ENCODE measurements around the gene NLRC5. TPM values are rescaled to one million over a fixed set of nuclear protein-coding genes. Genes with fewer than 3 reads are reported as not detected.
A peak's percentile ranks its signal among the peaks of the same experiment; 100 is the strongest.

Gene NLRC5
- total RNA-seq, 2 experiments from 2014 or later, result 199 to 305 TPM

DNA sequence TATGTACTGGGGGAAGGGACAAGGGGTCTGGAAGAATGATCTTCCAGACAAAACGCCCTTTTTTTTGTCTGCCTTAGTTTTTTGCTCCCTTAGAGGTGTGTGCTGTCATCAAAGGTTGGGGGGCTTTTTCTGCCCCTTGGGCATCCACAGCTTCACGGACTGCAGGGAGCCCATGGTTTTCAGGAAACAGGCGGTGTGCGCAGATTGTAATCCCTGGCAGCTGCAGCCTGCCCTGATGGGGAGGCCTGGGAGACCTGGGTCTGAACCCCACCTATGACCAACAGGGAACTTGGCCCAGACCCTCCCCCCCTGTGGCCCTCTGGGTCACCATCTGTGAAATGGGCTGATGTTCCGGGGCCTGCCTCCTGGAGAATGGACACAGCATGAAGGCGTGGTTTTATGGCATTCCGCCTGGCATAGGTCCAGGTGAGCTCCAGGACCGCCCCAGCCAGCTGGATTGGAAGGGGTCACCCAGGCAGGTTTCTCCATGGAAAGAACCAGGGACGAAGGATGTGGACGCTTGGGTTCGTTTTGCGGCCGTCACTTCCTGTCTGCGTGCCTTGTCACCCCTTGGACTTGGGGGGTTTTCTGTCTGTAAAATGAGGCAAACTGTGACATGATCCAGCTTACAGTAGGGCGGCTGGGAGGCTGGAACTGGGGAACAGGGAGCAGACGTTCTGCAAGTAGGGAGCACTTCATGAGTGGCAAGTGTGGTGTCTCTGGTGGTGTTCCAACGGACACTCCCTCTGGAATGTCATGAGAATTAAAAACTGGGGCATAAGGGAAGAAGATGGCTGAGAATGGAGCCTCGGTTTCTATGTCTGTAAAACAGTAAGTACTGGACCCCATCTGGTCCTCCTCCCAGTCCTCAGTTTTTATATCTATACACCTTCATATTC is 104.6 kb downstream of the NLRC5 start:
- Histone ChIP-seq H3K27ac (ENCODE audit: low read depth, low read length, poor library complexity, severe bottlenecking) (no peak overlapping the region), H2AFZ (ENCODE audit: low read length) (no peak overlapping the region), H4K20me1 (ENCODE audit: insufficient read depth, low read length) (no peaks in the 10 kb centered on the region), H3K9me3 (ENCODE audit: low read length) (no peaks in the 10 kb centered on the region), H3K4me2 (ENCODE audit: low read length) (peak overlapping the region; percentile 66), H3K36me3 (ENCODE audit: insufficient read depth, low read length) (no peaks in the 10 kb centered on the region), H3K4me3 (ENCODE audit: low read depth, low read length, poor library complexity, severe bottlenecking) (peak overlapping the region; percentile 76), H3K9me2 (ENCODE audit: insufficient read depth, low read length) (no peaks in the 10 kb centered on the region), H3K79me2 (ENCODE audit: insufficient read depth, low read depth, low read length) (no peaks in the 10 kb centered on the region), H3K4me1 (ENCODE audit: insufficient read depth, low read length, poor library complexity, severe bottlenecking) (peaks cover 56% of the 10 kb centered on the region)
- TF ChIP-seq EZH2phosphoT487 (IDR thresholded peaks at IDR 0.05; ENCODE audit: borderline replicate concordance, low read depth, low read length), result no peak
- TF ChIP-seq, protein P1, sequence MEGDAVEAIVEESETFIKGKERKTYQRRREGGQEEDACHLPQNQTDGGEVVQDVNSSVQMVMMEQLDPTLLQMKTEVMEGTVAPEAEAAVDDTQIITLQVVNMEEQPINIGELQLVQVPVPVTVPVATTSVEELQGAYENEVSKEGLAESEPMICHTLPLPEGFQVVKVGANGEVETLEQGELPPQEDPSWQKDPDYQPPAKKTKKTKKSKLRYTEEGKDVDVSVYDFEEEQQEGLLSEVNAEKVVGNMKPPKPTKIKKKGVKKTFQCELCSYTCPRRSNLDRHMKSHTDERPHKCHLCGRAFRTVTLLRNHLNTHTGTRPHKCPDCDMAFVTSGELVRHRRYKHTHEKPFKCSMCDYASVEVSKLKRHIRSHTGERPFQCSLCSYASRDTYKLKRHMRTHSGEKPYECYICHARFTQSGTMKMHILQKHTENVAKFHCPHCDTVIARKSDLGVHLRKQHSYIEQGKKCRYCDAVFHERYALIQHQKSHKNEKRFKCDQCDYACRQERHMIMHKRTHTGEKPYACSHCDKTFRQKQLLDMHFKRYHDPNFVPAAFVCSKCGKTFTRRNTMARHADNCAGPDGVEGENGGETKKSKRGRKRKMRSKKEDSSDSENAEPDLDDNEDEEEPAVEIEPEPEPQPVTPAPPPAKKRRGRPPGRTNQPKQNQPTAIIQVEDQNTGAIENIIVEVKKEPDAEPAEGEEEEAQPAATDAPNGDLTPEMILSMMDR (conservative IDR thresholded peaks at IDR 0.05; ENCODE audit: low read length), result no peak
- ChIA-PET CTCF (ENCODE audit: unreplicated experiment) (interaction anchor here (0.6 to 1.0 kb wide), 4 partner anchors 41 to 288 kb away, joined by 3 to 20 read pairs (median 10); no protein-coding TSS in a partner anchor), POLR2A (interaction anchor here (0.5 to 1.5 kb wide), 6 partner anchors 9 to 132 kb away, joined by 3 to 9 read pairs (median 3); no protein-coding TSS in a partner anchor)
- DNase-seq (ENCODE audit: low spot score), result no peak
- intact Hi-C loops (cut with micrococcal nuclease; ENCODE audit: unreplicated experiment), result loop anchor here (2.0 kb wide), 1 partner anchor 75 kb away; no protein-coding TSS in a partner anchor
- BruUV-seq (replicated peaks), result no TSS peak

- TF ChIP-seq EZH2phosphoT487 (IDR thresholded peaks at IDR 0.05; ENCODE audit: borderline replicate concordance, low read depth, low read length), result no peak
- TF ChIP-seq, protein P1 (conservative IDR thresholded peaks at IDR 0.05; ENCODE audit: low read length), result no peak
- Histone ChIP-seq H3K79me2 (ENCODE audit: insufficient read depth, low read depth, low read length) (no peaks in the 10 kb centered on the region), H3K36me3 (ENCODE audit: insufficient read depth, low read length) (no peaks in the 10 kb centered on the region), H3K4me1 (ENCODE audit: insufficient read depth, low read length, poor library complexity, severe bottlenecking) (peaks cover 46% of the 10 kb centered on the region), H3K4me2 (ENCODE audit: low read length) (no peak overlapping the region), H3K9me2 (ENCODE audit: insufficient read depth, low read length) (no peaks in the 10 kb centered on the region), H3K9me3 (ENCODE audit: low read length) (no peaks in the 10 kb centered on the region), H3K27ac (ENCODE audit: low read depth, low read length, poor library complexity, severe bottlenecking) (no peak overlapping the region), H4K20me1 (ENCODE audit: insufficient read depth, low read length) (no peaks in the 10 kb centered on the region), H3K4me3 (ENCODE audit: low read depth, low read length, poor library complexity, severe bottlenecking) (no peak overlapping the region), H2AFZ (ENCODE audit: low read length) (no peak overlapping the region)
- ChIA-PET POLR2A (interaction anchor here (1.2 kb wide), 1 partner anchor 11 kb away, joined by 3 read pairs; no protein-coding TSS in a partner anchor), CTCF (ENCODE audit: unreplicated experiment) (no interaction called here)
- BruUV-seq (replicated peaks), result no TSS peak
- no peak for DNase-seq (ENCODE audit: low spot score)
- intact Hi-C loops (cut with micrococcal nuclease; ENCODE audit: unreplicated experiment), result no loop called here
Observed at GRCh38 chr16:57094911-57095310, 105.6 kb downstream of the NLRC5 start.

- CTCF ChIA-PET (ENCODE audit: unreplicated experiment), result no interaction called here
- BruUV-seq (replicated peaks), result no TSS peak
- H3K4me1 ChIP-seq (ENCODE audit: insufficient read depth, low read length, poor library complexity, severe bottlenecking), result peaks cover 37% of the 10 kb centered on the region
- intact Hi-C loops (cut with micrococcal nuclease; ENCODE audit: unreplicated experiment), result no loop called here
- H3K9me3 ChIP-seq (ENCODE audit: low read length), result no peaks in the 10 kb centered on the region
- H3K79me2 ChIP-seq (ENCODE audit: insufficient read depth, low read depth, low read length), result no peaks in the 10 kb centered on the region
- H4K20me1 ChIP-seq (ENCODE audit: insufficient read depth, low read length), result no peaks in the 10 kb centered on the region
- POLR2A ChIA-PET, result no interaction called here
- no peak overlapping the region for H3K27ac ChIP-seq (ENCODE audit: low read depth, low read length, poor library complexity, severe bottlenecking)
- H3K9me2 ChIP-seq (ENCODE audit: insufficient read depth, low read length), result no peaks in the 10 kb centered on the region
- no peaks in the 10 kb centered on the region for H3K36me3 ChIP-seq (ENCODE audit: insufficient read depth, low read length)
- no peak overlapping the region for H3K4me3 ChIP-seq (ENCODE audit: low read depth, low read length, poor library complexity, severe bottlenecking)
- H2AFZ ChIP-seq (ENCODE audit: low read length), result no peak overlapping the region
- TF ChIP-seq, protein P1 (conservative IDR thresholded peaks at IDR 0.05; ENCODE audit: low read length), result no peak
- TF ChIP-seq EZH2phosphoT487 (IDR thresholded peaks at IDR 0.05; ENCODE audit: borderline replicate concordance, low read depth, low read length), result no peak
- H3K4me2 ChIP-seq (ENCODE audit: low read length), result no peak overlapping the region
- DNase-seq (ENCODE audit: low spot score), result no peak
Observed at GRCh38 chr16:57096192-57096591, 106.8 kb downstream of the NLRC5 start.
